ENCODE data around the gene PRKAG3. TPM values are rescaled to one million over a fixed set of nuclear protein-coding genes. Genes with fewer than 3 reads are reported as not detected.

PRKAG3 gene
- 10 to 100 TPM in 9 of 10 donors, 1 to 10 TPM in 1; 6.1 to 32.1 (median 24.6) TPM for polyA plus RNA-seq (ENCODE audit: insufficient read length in 10 of 10)
- long read RNA-seq, donor 1, partial matches to known transcripts, result 0 of 2 reads
- long read RNA-seq, donor 1, other reads (novel, unspliced or antisense), result 0 of 2 reads
- long read RNA-seq, donor 2, partial matches to known transcripts, result 0 of 1 reads
- long read RNA-seq, donor 2, other reads (novel, unspliced or antisense), result 0 of 1 reads
- long read RNA-seq, donor 3, result 0 reads
- long read RNA-seq, donor 4, partial matches to known transcripts, result 0 of 2 reads
- long read RNA-seq, donor 4, other reads (novel, unspliced or antisense), result 0 of 2 reads
- long read RNA-seq, donor 5, result 0 reads
- long read RNA-seq, donor 6, partial matches to known transcripts, result 0 of 4 reads
- long read RNA-seq, donor 6, other reads (novel, unspliced or antisense), result 0 of 4 reads
- long read RNA-seq, donor 7, partial matches to known transcripts, result 0 of 1 reads
- long read RNA-seq, donor 7, other reads (novel, unspliced or antisense), result 0 of 1 reads
- long read RNA-seq, donor 8, partial matches to known transcripts, result 0 of 1 reads
- long read RNA-seq, donor 8, other reads (novel, unspliced or antisense), result 0 of 1 reads
- long read RNA-seq, donor 9, result 0 reads

GRCh38 chr2:218831378-218831990, at the start of gene PRKAG3:
TSS of gene PRKAG3 (minus strand) at chr2:218831803.
- peak; percentile 47 to 70 (median 69) for DNase-seq

DNA sequence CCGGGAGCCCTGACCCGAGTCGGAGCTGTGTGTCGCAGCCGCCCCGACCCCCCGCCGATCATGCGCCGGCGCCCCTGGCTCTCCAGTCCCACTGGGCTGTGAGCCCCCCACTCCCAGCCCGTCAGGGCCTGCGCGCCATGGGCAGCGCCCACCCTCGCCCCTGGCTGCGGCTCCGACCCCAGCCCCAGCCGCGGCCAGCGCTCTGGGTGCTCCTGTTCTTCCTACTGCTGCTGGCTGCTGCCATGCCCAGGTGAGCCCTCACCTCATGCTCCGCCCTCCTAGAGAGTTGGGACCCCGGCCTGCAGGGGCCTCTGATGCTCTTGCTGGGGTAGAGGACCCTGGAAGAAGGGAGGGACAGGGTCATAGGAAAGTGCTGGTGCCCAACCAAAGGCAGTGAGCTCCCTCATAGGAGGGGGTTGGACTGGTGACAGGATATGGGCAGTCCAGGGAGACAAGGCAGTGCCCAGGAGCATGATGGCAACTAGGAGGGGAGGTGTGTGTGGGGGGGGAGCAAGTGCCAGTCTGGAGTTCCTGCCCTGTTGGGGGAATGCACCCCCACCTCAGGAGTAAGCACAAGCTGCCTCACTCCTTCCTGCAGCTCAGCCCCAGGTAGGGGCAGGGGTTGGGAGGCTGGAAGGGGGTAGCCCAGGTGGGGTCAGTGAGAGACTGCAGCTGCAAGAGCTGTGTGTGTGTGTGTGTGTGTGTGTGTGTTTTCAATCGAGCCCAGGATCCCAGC, 49.4 kb upstream of the PRKAG3 start:
- DNase-seq, result no peak

GRCh38 chr2:218880102-218880858, 48.7 kb upstream of the PRKAG3 start, which contains the start of gene WNT10A:
TSS of gene WNT10A (plus strand) at chr2:218880852. CDS start at chr2:218880996, 144 bp downstream.
- no peak for DNase-seq

DNA sequence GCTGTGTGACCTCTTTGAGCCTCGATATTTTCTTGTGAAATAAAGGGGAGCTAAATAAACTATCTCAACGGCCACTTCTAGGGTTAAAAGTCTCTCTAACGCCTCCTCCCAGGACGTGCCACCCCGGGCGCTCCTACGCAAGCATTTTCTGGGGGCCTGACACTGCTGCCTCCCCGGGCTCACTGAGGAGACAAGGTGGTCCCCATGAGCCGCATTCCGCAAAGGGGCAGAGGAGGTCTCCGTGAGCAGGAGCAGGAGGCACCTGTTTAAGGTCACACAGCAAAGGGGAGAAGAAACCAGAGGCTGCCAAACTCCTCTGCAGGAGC, 48.1 kb upstream of the PRKAG3 start:
- no peak for DNase-seq

DNA sequence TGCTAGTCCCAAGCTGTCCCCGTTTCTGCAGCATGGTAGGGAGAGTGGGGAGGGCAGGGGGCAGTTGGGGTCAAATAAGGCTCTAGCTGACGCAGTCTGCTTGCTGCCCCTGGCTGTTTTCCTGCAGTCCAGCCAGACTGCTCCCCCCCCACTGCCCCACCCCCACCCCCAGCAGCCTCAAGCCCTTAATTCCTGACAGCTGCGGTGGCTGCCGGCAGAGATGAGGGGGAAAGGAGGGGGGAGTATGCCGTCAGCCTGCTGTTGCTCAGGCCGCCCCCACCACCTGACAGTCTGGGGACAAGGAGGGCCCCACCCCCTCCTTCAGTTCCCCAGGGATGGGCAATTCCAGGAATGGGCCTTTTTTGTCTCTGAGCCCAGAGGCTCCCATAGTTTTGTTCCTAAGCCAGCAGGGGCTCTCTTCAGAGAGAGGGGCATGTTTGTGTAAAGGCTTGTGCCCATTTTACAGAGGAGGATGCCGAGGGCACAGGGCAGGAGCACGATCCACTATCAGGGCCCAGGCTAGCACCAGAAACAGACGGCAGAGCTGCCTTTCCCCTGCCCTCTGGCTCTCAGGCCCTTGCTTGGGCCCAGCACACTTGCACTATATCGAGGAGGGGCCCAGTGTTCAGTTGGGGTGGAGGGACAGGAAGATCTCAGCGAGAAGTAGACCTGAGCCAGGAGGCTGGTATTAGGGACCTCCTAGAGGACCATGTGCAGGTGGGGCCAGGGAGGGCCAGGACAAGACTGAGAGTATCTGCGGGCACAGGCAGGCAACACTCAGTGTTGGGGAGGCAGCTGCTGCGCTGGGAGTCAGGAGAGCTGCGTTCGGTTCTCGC, 47.5 kb upstream of the PRKAG3 start:
- DNase-seq, result no peak

GRCh38 chr2:218878486-218878885, 46.9 kb upstream of the PRKAG3 start:
- no peak for DNase-seq

GRCh38 chr2:218877891-218878290, 46.3 kb upstream of the PRKAG3 start:
- no peak for DNase-seq

GRCh38 chr2:218877331-218877730, 45.7 kb upstream of the PRKAG3 start:
- no peak for DNase-seq

- DNase-seq, result peak; percentile 52 to 84 (median 76)
Measured at GRCh38 chr2:218876562-218877219, 45.1 kb upstream of the PRKAG3 start.

DNA sequence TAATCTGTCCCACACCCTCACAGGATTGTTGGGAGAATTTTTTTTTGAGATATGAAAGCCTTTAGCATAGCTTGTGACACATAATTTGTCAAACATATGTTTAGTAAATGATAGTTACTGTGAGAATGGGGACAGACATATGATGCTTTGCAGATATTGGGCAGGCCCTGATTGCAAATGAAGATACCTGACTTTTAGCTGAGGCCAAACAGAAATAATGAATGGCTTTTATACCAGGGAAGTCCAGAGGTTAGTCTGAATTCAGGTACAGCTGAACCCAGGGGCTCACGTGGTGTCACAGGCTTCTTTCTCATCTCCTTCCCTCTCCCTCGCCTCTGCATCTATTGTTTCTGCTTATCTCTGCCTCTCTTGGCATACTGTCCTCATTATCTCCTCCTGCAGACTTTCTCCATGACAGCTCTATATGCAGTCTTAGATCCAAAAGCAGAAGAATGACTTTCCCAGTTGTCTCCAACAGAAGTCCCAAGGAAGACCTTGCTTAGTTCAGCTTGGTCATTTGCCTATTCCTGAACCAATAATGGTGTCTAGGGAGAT, 44.2 kb upstream of the PRKAG3 start:
- DNase-seq, result no peak

GRCh38 chr2:218873359-218874194, 42.0 kb upstream of the PRKAG3 start:
- no peak for DNase-seq

DNA sequence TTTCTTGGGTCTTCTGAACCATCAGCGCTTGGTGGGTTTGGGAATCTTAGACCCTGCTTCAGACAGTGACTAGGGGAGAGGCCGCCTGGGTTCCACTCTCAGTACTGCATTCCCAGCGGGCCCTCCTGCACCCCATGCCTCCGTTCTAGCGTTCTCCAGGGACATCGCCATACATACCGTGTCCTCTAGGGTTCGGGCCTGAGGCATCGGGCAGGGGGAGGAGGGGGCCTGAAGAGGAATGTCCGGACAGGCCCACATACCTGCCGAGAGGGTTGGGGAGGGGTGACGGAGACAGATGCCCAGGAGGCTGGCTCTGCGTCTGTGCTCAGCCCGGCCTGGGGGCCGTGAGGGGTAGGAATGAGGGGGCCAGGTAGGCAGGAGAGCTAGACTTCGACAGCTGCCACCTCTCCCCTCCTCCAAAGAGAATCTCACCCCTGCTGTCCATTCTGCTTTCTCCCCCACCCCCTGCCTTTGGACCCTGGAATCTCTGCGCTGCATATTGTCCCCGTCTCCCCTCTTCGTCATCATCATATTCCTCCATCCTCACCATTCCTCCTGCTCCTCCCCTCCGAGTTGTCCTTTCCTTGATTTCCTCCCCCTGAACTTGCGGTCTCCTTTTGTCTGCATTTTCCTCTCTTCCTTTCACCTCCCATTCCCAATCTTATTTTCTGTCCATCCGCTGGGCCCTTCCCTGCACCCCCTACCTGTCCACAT, 41.2 kb upstream of the PRKAG3 start:
- no peak for DNase-seq

DNA sequence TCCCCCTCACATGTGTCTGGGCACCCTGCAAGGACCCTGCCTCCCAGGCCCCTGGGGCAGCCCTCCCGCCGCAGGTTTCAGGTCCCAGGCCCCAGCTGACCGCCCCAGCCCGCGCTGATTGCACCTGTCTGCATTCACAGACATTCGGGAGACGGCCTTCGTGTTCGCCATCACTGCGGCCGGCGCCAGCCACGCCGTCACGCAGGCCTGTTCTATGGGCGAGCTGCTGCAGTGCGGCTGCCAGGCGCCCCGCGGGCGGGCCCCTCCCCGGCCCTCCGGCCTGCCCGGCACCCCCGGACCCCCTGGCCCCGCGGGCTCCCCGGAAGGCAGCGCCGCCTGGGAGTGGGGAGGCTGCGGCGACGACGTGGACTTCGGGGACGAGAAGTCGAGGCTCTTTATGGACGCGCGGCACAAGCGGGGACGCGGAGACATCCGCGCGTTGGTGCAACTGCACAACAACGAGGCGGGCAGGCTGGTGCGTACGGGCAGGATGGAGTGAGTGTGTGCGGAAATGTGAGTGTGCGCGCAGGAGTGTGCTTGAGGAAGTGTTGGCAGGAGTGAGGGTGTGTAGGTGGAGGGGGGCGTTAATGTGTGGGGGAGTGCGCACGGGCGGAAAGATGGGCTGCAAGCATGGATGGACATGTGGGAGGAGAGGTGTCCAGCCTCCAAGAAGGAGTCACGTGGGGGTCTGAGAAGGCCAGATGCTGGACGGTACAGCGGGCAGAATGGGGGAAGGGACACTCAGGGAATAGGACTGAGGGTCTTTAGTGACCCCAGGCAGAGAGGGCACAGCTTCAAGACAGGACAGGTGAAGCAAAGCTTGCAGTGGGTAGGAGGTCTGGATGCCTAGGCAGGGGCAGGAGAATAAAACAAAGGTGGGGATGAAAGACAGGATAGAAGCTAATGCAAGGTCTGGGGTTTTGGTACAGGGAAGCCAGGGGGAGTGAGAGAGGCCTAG, 40.0 kb upstream of the PRKAG3 start:
- no peak for DNase-seq

GRCh38 chr2:218870984-218871344, 39.4 kb upstream of the PRKAG3 start:
- no peak for DNase-seq

DNA sequence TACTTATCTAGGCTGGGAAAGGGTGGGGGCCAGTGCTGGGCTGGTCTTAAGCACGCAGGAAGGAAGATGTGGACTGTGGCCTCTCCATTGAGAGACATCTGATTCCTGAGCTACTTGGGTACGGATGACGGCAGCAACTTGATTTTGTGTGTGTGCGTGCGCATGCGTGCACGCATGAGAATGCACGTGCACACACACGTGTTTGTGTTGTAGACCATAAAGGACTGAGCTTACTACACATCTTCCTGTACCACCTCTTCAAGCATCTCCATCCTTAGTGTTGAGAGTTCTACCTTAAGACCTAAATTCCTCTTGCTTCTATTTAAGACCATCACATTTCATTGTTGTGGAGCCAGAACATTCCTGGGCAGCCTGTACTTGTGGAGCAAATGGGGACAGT, 37.5 kb upstream of the PRKAG3 start:
- no peak for DNase-seq

DNA sequence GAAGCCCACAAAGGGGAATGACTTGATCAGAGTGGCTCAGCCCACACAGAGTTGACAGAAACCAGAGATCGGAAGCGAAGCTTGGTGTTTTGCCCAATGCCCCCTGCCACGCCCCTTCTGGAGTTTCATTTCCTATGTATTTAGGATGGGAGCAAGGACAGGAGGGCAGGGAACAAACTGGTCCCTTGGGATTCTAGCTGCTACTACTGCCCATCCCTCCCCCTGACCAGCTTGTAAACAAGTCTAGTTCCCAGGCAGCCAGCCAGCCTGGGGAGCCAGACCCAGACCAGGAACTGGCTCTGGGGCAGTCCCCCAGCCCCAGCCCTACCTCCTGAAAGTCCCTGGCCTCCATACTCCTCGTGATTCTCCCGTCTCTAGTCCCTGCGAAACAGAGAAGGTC, 36.3 kb upstream of the PRKAG3 start:
- no peak for DNase-seq

DNA sequence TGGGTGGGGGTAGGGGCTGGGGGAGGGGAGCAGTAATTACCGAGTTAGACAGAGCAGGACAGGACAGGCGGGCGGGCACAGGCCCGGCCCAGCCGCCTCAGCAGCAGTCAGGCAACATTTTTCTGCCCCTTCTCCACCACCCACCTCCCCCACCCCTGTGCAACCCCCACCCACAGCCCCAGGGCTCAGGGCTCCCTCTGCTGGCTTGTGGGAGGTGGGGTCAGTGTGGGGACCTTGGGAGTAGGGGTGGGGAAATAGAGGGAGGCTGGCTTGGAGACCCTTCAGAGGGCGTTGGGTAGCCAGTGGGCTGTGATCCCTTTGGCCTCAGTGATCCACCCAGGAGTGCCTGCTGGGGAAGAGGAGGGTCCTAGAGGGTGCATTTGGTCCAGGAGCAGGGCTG, 34.4 kb upstream of the PRKAG3 start:
- no peak for DNase-seq

Data from muscle of back (tissue), 13 donors.